GM18499 (cell line): ENCODE data around the gene SLC2A8.

Experiments used
- ATAC-seq: cut with Tn5 transposase; IDR thresholded peaks from one replicate; pipeline ENCODE4 v1.9.1; 2021; ENCODE audit warnings: moderate number of reproducible peaks; ENCODE audit not compliant: insufficient read depth, unreplicated experiment

Gene SLC2A8

GRCh38 chr9:127451608-127451857 is 54.6 kb downstream of the SLC2A8 start:
- ATAC-seq: no peak

DNA sequence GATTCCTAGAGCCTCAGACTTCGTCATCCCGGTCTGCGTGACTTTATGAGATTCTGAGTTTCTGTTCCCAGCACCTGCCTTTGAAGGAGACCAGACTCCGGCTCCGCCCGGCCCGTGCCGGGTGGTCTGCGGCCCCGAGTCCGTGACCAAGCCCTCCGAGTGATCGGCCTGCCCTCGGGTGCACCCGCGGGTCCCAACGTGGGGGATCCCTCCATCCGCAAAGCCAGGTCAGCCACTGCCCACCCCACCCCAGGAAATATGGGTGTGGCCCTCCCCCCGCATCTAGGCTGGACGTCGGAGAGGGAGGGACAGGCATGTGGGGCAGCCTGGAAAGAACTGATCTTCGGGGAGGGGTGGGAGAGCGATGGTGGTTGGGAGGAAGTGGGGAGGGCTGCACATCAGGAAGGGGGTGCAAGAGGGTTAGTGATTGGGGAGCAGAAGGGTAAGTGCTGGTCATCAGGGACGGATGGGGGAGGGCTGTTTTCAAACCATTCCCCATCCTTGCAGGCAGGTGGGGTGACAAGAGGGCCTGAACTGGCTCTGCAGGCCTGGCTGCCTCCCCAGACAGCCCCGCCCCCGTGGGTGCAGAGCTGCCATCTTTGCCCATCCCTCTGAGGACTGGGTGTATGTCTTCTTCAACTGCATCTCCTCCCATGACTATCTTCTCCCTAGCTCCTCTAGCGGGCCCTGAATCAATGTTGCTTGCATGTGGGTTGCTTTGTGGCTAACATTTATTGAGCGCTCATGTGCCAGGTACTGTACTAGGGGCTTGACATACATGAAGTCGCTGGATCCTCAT is 55.1 kb downstream of the SLC2A8 start:
- ATAC-seq: no peak

GRCh38 chr9:127452691-127453090 is 55.7 kb downstream of the SLC2A8 start:
- no peak for ATAC-seq

GRCh38 chr9:127455324-127455992 is 58.5 kb downstream of the SLC2A8 start:
- no peak for ATAC-seq

DNA sequence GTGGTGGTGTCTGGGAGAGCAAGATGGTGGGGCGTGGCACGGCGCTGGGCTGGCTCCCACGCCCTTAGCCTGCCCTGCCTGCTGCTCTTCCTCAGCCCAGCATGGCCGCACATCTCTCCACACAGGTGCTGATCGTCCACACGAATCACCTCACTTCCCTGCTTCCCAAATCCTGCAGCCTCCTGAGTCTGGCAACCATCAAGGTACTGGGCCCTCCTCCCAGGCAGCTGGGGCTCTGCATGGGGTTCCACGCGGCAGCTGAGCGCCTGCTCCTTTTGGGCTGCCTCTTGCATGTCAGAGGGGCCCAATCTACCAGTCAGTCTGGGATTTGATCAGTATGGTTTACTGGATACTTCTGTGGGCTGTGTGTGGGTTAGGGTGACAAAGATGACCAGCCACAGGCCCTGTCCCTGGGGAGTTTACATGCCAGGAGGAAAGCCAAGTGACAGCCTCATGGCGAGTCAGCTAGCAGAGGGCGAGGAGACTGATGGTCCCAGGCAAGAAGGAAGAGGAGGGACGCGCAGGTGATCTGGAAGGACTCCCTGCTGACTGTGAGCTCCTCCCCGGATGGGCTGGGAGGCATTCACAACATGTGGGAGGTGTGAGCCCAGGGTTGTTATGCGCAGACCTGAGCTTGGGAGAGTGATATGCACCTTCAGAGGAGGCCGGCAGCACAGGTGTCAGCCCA is 60.4 kb downstream of the SLC2A8 start:
- no peak for ATAC-seq
